DMS53 treated with DMSO at 0.1 percent for 48 hours (cell line): ENCODE measurements around the gene REG1A.

ENCODE experiments used
- DNase-seq: peaks from one replicate; lab custom pipeline; 2025; ENCODE audit not compliant: unreplicated experiment; lab: John Stamatoyannopoulos, UW

Gene REG1A, protein sequence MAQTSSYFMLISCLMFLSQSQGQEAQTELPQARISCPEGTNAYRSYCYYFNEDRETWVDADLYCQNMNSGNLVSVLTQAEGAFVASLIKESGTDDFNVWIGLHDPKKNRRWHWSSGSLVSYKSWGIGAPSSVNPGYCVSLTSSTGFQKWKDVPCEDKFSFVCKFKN

GRCh38 chr2:79120194-79120713, at the start of gene REG1A:
Gene REG1A (plus strand): TSS chr2:79120488. CDS start chr2:79120862, 374 bp downstream.
- DNase-seq: no peak

GRCh38 chr2:79071078-79071477, 49.2 kb upstream of the REG1A start:
- DNase-seq: no peak

- no peak for DNase-seq
Measured at GRCh38 chr2:79082987-79083386, 37.3 kb upstream of the REG1A start.

DNA sequence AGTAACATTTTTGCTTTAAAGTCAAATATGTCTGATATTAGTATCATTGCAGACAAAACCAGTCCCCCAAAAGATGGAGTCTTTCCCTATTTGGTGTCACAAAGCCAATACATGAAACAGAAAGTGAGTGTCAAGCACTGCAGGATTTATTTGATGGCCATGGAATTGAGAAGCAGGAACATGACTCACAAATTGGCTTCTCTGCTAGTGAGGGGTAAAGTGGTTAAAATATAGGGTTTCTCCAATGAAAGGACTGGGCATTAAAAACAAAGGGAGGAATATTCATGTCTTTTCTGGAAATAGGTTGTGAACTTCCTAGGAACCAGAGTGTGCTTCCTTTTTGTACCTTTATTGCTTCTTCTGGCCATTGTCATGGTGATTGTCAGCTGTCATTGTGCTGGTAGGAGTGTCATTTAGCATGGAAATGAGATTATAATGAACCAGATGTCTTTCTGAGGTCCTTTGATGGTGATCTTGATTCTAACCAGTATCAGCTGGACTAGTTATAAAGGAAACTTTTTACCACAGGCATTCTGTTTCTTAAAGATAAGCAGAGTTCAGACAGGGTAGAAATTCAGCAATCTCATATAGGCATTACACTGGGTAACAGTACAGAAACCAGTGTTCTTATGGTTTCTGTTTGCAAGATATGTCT, 36.6 kb upstream of the REG1A start:
- DNase-seq: no peak

- DNase-seq: no peak
Measured at GRCh38 chr2:79084495-79085135, 35.7 kb upstream of the REG1A start.

- DNase-seq: no peak
Measured at GRCh38 chr2:79085382-79085781, 34.9 kb upstream of the REG1A start.

DNA sequence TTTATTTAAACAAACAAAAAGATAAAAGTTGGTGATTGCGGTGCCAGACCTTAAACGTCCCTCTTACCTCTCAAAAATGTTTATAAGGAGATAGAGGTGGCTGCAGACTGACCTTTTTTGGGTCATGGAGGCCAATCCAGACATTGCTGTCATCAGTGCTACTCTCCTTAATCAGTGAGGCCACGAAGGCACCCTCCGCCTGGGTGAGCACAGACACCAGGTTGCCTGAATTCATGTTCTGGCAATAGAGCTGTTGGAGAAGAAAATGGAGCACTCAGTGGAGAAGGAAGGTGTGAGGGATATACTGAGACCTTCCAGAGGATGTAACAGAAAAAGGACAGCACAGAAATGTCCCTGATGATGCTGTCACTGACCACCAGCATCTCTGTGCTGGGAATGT, 34.0 kb upstream of the REG1A start:
- DNase-seq: no peak

DNA sequence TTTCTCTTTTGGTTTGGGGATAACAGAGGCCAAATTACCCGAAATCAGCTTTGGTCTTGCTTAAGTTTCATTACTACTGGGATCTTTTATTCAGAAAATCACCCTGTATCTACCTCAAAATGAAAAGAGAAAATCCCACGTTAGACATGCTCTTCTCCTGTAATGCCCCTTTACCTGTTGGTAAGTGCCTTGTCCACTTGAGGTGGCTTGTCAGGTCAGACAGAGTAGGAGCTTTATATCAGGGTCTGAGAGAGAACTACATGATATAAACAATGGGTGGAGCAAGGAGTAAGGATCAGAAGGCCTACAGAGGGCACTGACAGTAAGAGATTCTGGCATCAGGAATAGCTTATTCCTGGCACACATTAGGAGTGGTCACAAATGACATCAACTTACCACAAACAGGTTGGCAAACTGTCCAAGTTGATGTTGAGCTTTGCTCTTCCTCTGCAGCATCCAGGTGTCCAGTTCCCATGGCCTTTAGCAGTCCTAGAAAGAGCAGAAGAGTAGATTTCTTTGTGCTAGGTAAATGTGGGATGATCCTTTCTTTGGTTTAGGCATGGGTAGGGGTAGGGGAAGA, 32.4 kb upstream of the REG1A start, which contains the start of gene REG1B:
Gene REG1B, minus strand, starts transcription at position 209 of the 580 bp plus-strand sequence. CDS start 381 bp downstream, outside the sequence.
- no peak for DNase-seq

GRCh38 chr2:79090693-79091092, 29.6 kb upstream of the REG1A start:
- DNase-seq: no peak

DNA sequence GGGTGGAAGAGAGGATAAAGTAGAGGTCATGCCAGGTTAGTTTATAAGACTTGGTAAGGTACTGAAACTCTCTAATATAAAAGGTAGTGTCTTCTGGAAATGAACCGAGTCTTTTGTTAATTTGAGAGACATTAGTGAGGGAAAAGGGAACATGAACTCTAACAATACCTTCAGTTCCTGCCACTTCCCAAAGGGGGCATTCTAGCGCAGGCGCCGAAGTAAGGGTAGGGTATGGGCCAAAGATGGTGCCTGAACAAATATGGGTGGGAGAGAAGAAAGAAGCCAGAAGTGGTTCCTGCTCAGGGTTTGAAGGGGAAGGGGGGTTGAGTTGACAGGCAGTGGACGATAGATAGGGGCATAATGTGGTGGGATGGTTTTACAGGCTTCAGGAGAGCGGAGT, 22.4 kb upstream of the REG1A start:
- no peak for DNase-seq

DNA sequence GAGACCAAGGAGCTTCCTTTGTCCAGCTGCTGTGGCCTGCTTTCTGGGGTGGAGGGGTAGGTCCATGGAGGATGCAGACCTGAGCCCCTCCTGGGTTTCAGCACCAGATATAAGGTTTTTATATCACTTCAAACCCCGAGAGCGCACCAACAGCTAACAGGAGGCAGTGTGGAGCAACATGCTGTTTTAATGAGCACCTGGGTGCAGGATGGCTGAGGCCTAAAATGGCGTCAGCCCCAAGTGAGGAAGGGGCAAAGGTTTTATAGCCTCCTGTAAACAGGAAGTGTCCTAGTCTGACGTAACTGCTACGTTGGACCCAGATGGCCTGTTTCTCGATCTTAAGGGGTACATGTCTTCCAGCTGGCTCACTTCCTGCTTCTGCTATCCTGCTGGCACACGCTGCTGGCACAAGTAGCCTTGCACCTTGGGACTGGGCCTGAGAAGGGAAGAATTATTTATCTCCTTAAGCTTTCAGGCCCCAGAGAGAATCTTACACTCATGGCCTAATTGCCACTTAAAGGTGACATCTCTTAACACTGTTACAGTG, 21.1 kb upstream of the REG1A start:
- DNase-seq: no peak

DNA sequence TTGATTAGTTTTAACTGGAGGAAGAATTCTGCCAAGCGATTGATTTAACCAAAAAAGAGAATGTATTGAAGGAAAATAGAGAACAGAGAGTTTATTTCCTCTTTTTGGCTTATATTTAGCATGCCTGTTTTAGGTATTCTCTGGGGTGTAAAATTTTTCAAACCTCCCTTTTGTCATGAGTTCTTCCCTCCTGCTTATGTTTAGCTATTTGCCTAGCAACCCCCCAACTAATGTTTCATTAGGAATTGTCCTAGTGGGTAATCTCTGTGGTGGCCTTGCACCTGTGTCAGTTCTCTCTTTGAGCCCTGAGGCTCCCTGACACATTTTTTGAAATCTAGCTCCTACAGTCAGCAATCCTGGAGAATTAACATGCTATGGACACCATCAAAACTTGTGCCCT, 20.0 kb upstream of the REG1A start:
- DNase-seq: no peak

DNA sequence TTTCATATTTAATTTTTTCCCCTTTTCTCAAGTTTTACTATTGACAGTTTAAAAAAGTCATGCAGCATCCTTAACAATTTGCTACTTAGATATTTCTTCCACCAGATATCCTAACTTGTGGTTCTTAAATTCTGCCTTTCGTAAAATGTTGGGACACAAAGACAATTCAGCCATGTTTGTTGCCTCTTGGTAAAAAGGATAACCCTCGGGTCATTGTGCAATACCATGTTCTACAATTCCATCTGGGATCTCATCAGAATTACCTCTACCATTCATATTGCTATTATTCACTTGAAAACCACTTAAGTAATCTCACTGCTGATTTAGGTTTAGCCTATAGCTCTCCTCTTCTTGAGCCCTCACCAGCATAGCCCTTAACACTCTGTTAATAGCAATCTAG, 19.3 kb upstream of the REG1A start:
- DNase-seq: no peak

DNA sequence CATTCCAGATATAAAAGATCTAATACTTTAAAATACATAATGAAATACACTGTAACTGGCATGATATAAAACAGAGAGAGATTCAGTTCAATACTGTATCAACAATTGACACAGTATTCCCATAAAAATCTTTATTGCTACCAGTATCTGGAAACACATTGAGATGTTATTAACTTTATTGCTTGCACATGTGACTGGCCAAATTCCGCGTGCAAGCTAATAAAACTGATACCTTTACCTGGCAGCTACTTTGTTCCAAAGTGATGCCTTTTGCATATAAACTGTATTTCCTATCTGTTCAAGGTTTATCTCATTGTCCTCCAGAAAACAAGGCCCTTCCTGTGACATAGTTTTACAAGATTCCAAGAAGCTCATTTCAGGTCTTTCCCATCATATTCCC, 17.1 kb upstream of the REG1A start:
- no peak for DNase-seq

DNA sequence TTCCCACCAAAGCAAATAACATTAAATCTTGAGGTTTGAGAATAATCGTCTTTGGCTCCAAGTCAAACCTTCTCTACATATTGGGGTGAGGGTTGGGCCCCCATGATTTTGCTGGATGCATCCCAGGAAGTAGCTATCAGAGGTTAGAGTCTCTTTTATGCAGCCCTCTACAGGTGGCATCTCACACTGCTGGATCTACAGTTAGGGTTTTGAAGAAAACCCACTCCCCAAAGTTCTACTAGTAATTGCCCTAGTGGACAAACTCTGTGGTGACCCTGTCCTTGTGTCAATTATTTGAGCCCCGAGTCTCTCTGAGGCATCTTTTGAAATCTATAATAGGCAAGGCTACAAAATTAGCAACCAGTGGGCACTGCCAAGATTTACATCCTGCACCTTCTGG, 15.0 kb upstream of the REG1A start:
- DNase-seq: no peak

DNA sequence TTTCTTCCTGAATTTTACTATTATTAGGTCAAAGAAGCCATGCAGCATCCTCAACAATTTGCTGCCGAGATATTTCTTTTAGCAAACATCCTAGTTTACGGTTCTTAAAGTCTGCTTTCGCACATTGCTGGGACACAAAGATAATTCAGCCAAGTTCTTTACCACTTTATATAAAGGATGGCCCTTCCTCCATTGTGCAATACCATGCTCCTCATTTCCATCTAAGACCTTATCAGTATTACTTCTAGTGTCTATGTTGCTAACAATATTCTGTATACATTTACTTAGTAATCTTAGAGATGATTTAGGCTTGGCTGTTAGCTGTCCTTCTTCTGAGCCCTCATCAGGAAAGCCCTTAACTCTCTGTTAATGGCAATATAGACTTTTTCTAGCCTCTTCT, 8.0 kb upstream of the REG1A start:
- DNase-seq: no peak

DNA sequence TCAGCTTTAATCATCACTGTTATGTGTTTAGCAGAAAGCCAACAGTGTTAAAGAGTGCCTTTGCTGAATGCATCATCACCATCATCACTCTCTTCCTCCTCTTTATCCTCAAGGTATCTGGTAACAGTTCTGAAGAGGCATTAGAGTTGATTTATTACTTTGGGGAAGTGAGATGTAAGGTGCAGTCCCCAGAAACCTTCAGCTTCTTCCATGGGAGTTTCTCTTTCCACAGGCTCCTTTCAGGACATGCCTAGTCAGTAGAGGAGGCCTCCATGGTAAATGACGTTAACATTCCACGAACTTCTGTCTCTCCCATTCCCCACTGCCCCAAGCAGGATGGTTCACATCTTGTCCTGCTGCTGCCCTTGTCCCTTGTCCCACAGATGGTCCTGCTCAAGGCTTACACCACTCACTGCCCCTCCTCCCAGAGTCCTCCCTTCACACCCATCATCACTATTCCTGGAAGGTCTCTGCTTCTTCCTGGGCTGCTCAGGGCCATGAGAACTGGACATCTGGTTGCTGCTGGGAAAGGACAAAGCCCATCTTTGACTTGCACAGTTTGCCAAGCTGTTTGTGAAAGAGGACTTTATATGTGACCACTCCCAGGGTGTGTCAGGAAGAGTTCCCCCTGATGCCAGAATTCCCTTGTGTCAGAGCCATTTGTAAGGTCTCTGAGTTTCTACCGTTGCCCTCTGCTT, 5.3 kb upstream of the REG1A start:
- no peak for DNase-seq

DNA sequence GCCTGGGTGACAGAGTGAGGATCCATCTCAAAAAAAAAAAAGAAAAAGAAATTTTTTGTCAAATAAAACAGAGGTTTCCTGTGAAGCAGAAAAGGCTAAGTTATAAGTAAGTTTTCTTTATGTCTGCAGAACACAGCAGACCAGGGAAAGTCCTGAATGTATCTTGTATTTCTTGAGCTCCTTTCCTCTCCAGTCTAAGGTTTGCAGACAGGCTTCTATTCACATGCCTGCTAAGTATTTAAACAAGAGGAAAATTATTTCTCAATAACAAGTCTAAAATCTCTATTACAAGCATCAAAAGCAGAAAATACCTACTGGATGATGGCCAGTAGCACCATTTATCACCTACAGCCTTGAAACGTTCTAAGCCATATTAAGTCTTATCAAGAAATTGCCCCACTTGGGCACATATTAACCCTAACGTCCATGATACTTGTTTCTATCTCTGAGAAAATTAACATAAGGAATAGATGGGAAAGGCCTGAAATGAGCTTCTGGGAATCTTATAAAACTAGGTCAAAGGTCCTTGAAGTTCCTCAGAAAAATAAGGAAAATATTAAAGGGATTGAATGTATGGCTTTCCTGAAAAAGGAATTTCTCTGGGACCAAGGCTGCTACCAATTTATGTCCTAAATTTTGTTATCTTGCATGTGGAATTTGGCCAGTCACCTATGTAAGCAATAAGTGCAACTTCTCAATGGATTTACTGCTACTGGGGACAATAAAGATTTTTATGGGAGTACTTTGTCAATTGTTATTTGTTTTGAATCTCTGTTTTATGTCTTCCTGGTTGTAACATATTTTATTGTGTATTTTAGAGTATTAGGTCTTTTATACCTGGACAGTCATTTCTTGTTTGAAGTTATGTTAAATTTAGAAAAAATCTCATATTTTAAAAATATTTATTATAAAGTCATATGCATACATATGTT, 3.0 kb upstream of the REG1A start:
- no peak for DNase-seq

DNA sequence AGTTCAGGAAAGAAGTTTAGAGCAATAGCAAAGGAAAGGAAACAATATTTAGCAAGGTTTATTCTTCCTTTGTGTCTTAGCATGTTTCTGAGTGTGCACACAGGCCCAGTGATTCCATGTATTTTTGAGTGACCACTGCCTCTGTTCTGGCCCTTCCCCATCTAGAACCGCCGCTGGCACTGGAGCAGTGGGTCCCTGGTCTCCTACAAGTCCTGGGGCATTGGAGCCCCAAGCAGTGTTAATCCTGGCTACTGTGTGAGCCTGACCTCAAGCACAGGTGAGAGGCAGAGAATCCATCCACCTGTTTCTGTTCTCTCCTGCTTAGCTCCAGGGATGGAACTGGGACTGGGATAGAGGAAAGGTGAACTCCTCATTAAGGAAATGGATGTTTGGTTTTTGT, 2.4 kb downstream of the REG1A start:
- DNase-seq: no peak
